MCF 10A (cell line): ENCODE results near the gene EFCAB12. TPM values are rescaled to one million over a fixed set of nuclear protein-coding genes. Genes with fewer than 3 reads are reported as not detected.
"Not testable (repeated sequence)": the region's sequence is repeated elsewhere in the genome, so short reads cannot be mapped to it uniquely, and the experiment has no call there.

Experiments
- BruUV-seq: library from RNA; stranded (reverse); fragments of 400-500 nt; replicated peaks from 2 replicates; lab custom pipeline; 2021; lab: Mats Ljungman, UMichigan
- CTCF ChIA-PET: fragments of 300-600 bp; sonication (Branson Sonifier 250); formaldehyde crosslinking; extraction: SDS; loops from one replicate; lab custom pipeline; 2021; ENCODE audit warnings: antibody characterized with exemption, inconsistent platforms; lab: Yijun Ruan, JAX
- POLR2A ChIA-PET: fragments of 300-600, 350-650 bp; sonication (Branson Sonifier 250); formaldehyde crosslinking; extraction: SDS; loops from one replicate; lab custom pipeline; 2020; ENCODE audit warnings: antibody characterized with exemption, inconsistent platforms; lab: Yijun Ruan, JAX
- DNase-seq: peaks from one replicate; pipeline ENCODE4 v3.0.0-alpha.2; 2018; ENCODE audit not compliant: unreplicated experiment
- H3K27ac Mint-ChIP-seq: one replicate; pipeline ENCODE4 v1.8.0; 2022; ENCODE audit warnings: mild to moderate bottlenecking, low read depth, mixed read lengths; ENCODE audit not compliant: unreplicated experiment
- H3K27me3 Mint-ChIP-seq: one replicate; pipeline ENCODE4 v1.8.0; 2022; ENCODE audit warnings: mixed read lengths; ENCODE audit not compliant: insufficient read depth, unreplicated experiment
- H3K36me3 Mint-ChIP-seq: one replicate; pipeline ENCODE4 v1.8.0; 2022; ENCODE audit warnings: mild to moderate bottlenecking, moderate library complexity, mixed read lengths; ENCODE audit not compliant: insufficient read depth, unreplicated experiment
- H3K4me1 Mint-ChIP-seq: one replicate; pipeline ENCODE4 v1.8.0; 2022; ENCODE audit warnings: mixed read lengths; ENCODE audit not compliant: insufficient read depth, unreplicated experiment
- H3K4me3 Mint-ChIP-seq: one replicate; pipeline ENCODE4 v1.8.0; 2022; ENCODE audit warnings: mild to moderate bottlenecking, moderate library complexity, mixed read lengths; ENCODE audit not compliant: unreplicated experiment
- H3K9me3 Mint-ChIP-seq: one replicate; pipeline ENCODE4 v1.8.0; 2022; ENCODE audit warnings: mixed read lengths; ENCODE audit not compliant: unreplicated experiment
- CTCF ChIP-seq: fragments of 200-600 bp; IDR thresholded peaks from one replicate; pipeline ENCODE4 v1.8.0; 2022; ENCODE audit warnings: antibody characterized with exemption, mild to moderate bottlenecking; ENCODE audit not compliant: unreplicated experiment
- intact Hi-C: fragments of 100-400 bp; cut with micrococcal nuclease; formaldehyde crosslinking; loops from 2 replicates; pipeline ENCODE4 v1.14.1; 2022
- total RNA-seq: library from RNA; stranded (reverse); gene quantifications from 2 replicates; pipeline ENCODE4 v1.2.3, GENCODE V29; 2022

EFCAB12 gene
- total RNA-seq, 1 experiment from 2014 or later = not detected

GRCh38 chr3:129387487-129387886 lies 40.9 kb downstream of the EFCAB12 start:
- ChIA-PET CTCF (interaction anchor here (0.6 kb wide), 1 partner anchor 52 kb away, joined by 3 read pairs; no protein-coding TSS in a partner anchor), POLR2A (no interaction called here)
- no peak overlapping the region for H3K4me3 Mint-ChIP-seq
- TF ChIP-seq CTCF = no peak
- no peaks in the 10 kb centered on the region for H3K27me3 Mint-ChIP-seq
- no TSS peak for BruUV-seq
- intact Hi-C loops = no loop called here
- no peaks in the 10 kb centered on the region for H3K9me3 Mint-ChIP-seq
- H3K36me3 Mint-ChIP-seq = peaks cover 31% of the 10 kb centered on the region
- no peak overlapping the region for H3K27ac Mint-ChIP-seq
- no peaks in the 10 kb centered on the region for H3K4me1 Mint-ChIP-seq
- no peak for DNase-seq

- no peak for TF ChIP-seq CTCF
- peaks cover 31% of the 10 kb centered on the region for H3K36me3 Mint-ChIP-seq
- intact Hi-C loops = no loop called here
- H3K4me1 Mint-ChIP-seq = no peaks in the 10 kb centered on the region
- no peak for DNase-seq
- no TSS peak for BruUV-seq
- no peaks in the 10 kb centered on the region for H3K9me3 Mint-ChIP-seq
- H3K4me3 Mint-ChIP-seq = no peak overlapping the region
- CTCF ChIA-PET = interaction anchor here (0.6 to 0.9 kb wide), 4 partner anchors 52 to 547 kb away, joined by 3 to 4 read pairs (median 3); no protein-coding TSS in a partner anchor
- H3K27ac Mint-ChIP-seq = no peak overlapping the region
- no peaks in the 10 kb centered on the region for H3K27me3 Mint-ChIP-seq
- POLR2A ChIA-PET = no interaction called here
Measured at GRCh38 chr3:129386984-129387383, 41.5 kb downstream of the EFCAB12 start.

GRCh38 chr3:129385507-129385906 lies 42.9 kb downstream of the EFCAB12 start:
- H3K27me3 Mint-ChIP-seq, H3K9me3 Mint-ChIP-seq, POLR2A ChIA-PET, intact Hi-C loops, BruUV-seq, DNase-seq, H3K27ac Mint-ChIP-seq, H3K4me3 Mint-ChIP-seq, H3K4me1 Mint-ChIP-seq: not testable (repeated sequence)
- CTCF ChIA-PET = interaction anchor here (1.0 kb wide), 1 partner anchor 14 kb away, joined by 3 read pairs; no protein-coding TSS in a partner anchor
- peaks cover 18% of the 10 kb centered on the region for H3K36me3 Mint-ChIP-seq

- no peaks in the 10 kb centered on the region for H3K4me1 Mint-ChIP-seq
- DNase-seq = no peak
- TF ChIP-seq CTCF = no peak
- POLR2A ChIA-PET = no interaction called here
- H3K27me3 Mint-ChIP-seq = no peaks in the 10 kb centered on the region
- CTCF ChIA-PET = interaction anchor here (0.6 to 2.1 kb wide), 3 partner anchors 14 to 446 kb away, joined by 3 to 11 read pairs (median 5); partner anchors contain the start of genes IFT122 and MBD4
- no TSS peak for BruUV-seq
- no peak overlapping the region for H3K4me3 Mint-ChIP-seq
- H3K36me3 Mint-ChIP-seq = peaks cover 17% of the 10 kb centered on the region
- no peak overlapping the region for H3K27ac Mint-ChIP-seq
- H3K9me3 Mint-ChIP-seq = no peaks in the 10 kb centered on the region
- intact Hi-C loops = loop anchor here (5.0 kb wide), 3 partner anchors 103 to 548 kb away; no protein-coding TSS in a partner anchor
Measured at GRCh38 chr3:129384594-129385323, 43.7 kb downstream of the EFCAB12 start.

- H3K36me3 Mint-ChIP-seq = peaks cover 17% of the 10 kb centered on the region
- DNase-seq, H3K4me3 Mint-ChIP-seq, H3K27ac Mint-ChIP-seq, POLR2A ChIA-PET, H3K27me3 Mint-ChIP-seq, H3K4me1 Mint-ChIP-seq, H3K9me3 Mint-ChIP-seq: not testable (repeated sequence)
- intact Hi-C loops = loop anchor here (5.0 kb wide), 3 partner anchors 103 to 548 kb away; no protein-coding TSS in a partner anchor
- CTCF ChIA-PET = interaction anchor here (0.6 to 2.1 kb wide), 8 partner anchors 12 to 447 kb away, joined by 3 to 11 read pairs (median 4); no protein-coding TSS in a partner anchor
- TSS peak; percentile 6 for BruUV-seq
Measured at GRCh38 chr3:129384103-129384502, 44.3 kb downstream of the EFCAB12 start.
